GM19023 (cell line): ENCODE results near the gene C3orf20.

ENCODE experiments used
- ATAC-seq: cut with Tn5 transposase; IDR thresholded peaks from one replicate; pipeline ENCODE4 v1.9.1; 2021; ENCODE audit warnings: mild to moderate bottlenecking, moderate library complexity; ENCODE audit not compliant: unreplicated experiment

Gene C3orf20

GRCh38 chr3:14810070-14810791 lies 135.3 kb downstream of the C3orf20 start:
- ATAC-seq: no peak

- no peak for ATAC-seq
These were observed 136.1 kb downstream of the C3orf20 start for GRCh38 chr3:14810801-14811661.

- no peak for ATAC-seq
These were observed 136.7 kb downstream of the C3orf20 start for GRCh38 chr3:14811684-14812083.

- no peak for ATAC-seq
These were observed 137.4 kb downstream of the C3orf20 start for GRCh38 chr3:14812196-14812790.

DNA sequence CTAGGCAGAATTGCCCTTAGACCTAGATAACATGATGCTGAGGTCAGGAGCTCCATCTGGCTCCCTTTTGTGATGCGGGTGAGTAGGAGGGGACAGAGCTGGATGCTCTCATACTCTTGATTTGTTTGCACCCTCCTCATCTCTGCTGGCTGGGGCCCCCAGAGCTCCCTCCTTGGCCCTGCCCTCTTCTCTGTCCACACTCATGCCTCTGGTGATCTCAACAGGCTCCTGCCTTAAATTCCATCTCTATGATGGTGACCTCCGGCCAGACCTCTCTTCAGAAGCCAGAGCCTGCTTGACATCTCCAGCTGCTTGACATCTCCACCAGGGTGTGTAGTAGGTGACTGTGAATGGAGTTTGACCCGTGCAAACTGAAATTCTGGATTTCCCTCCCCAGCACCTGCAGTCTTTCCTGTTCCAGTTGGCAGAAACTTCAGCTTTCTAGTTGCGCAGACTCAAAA lies 139.5 kb downstream of the C3orf20 start:
- no peak for ATAC-seq

GRCh38 chr3:14816359-14816758 lies 141.4 kb downstream of the C3orf20 start:
- no peak for ATAC-seq

DNA sequence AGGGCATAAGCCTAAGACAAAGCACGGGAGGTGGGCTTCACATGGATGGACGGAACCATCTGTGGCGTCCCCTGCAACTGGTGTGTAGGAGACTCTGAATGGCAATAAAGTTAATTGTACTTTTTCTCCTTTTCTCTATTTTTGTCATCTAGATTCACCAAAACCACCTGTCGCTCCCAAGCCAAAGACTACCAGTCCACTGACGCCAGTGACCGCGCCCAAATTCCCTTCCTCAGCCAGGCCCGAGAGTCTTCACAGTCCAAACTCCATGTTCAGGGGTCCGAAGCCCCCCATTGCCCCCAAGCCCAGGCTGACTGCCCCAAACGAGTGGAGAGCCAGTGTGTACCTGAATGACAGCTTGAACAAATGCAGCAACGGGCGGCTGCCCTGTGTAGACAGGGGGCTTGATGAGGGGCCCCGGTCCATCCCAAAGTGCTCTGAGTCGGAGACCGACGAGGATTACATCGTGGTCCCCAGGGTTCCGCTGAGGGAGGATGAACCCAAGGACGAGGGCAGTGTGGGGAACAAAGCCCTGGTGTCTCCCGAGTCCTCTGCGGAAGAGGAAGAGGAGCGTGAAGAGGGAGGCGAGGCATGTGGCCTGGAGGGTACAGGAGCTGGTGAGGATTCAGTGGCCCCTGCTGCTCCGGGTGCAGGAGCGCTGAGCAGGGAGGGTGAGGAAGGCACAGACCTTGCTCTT lies 144.0 kb downstream of the C3orf20 start, which contains the start of gene FGD5:
Gene FGD5 (plus strand): TSS at position 159 of the 697 bp plus-strand sequence. CDS start 110 bp downstream, at position 269.
- no peak for ATAC-seq

GRCh38 chr3:14819671-14820070 lies 144.7 kb downstream of the C3orf20 start:
- no peak for ATAC-seq

DNA sequence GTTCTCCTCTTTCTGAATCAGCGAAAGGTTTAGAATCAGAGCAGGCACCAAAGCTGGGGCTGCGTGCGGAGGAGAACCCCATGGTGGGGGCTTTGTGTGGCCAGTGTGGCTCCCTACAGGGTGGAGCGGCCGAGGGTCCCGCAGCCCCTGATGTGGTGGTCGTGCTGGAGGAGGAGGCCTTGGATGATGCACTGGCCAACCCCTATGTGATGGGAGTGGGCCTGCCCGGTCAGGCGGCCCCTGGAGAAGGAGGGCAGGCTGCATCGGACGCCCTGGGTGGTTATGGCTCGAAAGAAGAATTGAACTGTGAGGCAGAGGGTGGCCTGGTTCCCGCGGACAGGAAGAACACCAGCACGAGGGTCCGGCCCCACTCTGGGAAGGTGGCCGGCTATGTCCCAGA lies 145.2 kb downstream of the C3orf20 start:
- ATAC-seq: no peak

DNA sequence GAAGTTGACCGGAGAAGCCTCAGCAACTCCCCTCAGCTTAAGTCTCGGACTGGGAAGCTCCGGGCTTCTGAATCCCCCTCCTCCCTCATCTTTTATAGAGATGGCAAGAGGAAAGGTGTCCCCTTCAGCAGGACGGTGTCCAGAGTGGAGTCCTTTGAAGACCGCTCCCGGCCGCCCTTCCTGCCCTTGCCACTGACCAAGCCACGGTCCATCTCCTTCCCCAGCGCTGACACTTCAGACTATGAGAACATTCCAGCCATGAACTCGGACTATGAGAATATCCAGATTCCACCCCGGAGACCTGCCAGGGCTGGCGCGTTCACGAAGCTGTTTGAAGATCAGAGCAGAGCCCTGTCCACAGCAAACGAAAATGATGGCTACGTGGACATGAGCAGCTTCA lies 146.2 kb downstream of the C3orf20 start:
- ATAC-seq: no peak

GRCh38 chr3:14822134-14822533 lies 147.2 kb downstream of the C3orf20 start:
- ATAC-seq: no peak
